ENCODE results near the gene GHRH.

Gene GHRH

DNA sequence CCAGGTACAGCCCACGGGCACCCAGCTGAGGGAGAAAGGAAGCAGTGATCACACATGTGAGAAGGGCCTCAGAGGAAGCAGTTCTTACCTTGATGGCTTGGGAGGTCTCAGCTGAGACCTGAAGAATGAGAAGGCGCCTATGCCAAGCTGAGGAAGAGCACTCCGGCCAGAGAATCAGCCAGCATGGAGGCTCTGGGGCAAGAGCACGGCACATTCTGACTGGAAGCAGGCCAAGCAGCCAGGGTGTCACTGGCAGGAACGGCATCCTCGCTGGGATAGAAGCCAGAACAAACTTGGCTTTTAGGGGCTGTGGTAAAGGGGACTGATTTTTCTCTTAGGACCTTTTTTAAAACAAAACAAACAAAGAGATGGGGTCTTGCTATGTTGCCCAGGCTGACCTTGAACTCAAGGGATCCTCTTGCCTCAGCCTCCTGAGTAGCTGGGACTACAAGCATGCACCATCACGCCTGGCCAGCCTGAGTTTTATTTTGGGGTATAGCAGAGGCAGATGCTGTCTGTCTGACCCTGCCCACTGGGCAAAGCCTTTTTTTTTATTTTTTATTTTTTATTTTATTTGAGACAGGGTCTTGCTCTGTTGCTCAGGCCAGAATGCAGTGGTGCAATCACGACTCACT lies 17.6 kb downstream of the GHRH start:
- Histone ChIP-seq H3K4me1 (ENCODE audit: insufficient read depth, low read length) (peaks cover 10% of the 10 kb centered on the region; the same call in 1 of the 2 replicates), H3K9me3 (ENCODE audit: insufficient read depth, low read depth, low read length) (no peaks in the 10 kb centered on the region), H3K27me3 (ENCODE audit: insufficient read depth, low read length) (no peaks in the 10 kb centered on the region), H3K36me3 (ENCODE audit: insufficient read depth, low read depth, low read length) (peaks cover 52% of the 10 kb centered on the region), H3K27ac (ENCODE audit: low read length) (no peak overlapping the region), H3K4me3 (ENCODE audit: low read length) (no peak overlapping the region), H3K9ac (ENCODE audit: low read depth, low read length) (no peak overlapping the region; the same call in 1 of the 2 replicates)

GRCh38 chr20:37243076-37243936 lies 18.3 kb downstream of the GHRH start:
- Histone ChIP-seq H3K36me3 (ENCODE audit: insufficient read depth, low read depth, low read length) (peaks cover 59% of the 10 kb centered on the region), H3K9me3 (ENCODE audit: insufficient read depth, low read depth, low read length) (no peaks in the 10 kb centered on the region), H3K9ac (ENCODE audit: low read depth, low read length) (no peak overlapping the region; the same call in 1 of the 2 replicates), H3K27ac (ENCODE audit: low read length) (no peak overlapping the region), H3K4me1 (ENCODE audit: insufficient read depth, low read length) (peaks cover 10% of the 10 kb centered on the region; the same call in 1 of the 2 replicates), H3K27me3 (ENCODE audit: insufficient read depth, low read length) (no peaks in the 10 kb centered on the region), H3K4me3 (ENCODE audit: low read length) (no peak overlapping the region)

DNA sequence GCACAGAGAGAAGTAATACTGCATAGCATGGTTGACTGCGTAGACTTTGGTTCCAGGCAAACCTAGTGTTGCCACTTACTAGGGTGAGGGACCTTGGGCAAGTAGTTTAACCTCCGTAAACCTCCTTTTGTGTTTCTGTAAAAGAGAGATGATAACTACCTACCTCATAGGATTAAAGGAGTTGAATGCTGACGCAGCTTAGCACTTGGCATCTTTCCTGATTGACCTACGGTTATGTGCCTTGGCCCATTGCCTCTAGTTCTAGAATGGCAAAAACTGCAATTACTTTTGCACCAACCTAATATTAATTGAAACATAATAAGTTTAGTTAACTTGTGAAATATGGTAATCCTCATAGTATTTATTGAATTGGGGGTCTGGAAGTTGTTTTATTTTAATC lies 19.1 kb downstream of the GHRH start:
- Histone ChIP-seq H3K4me1 (ENCODE audit: insufficient read depth, low read length) (peaks cover 10% of the 10 kb centered on the region; the same call in 1 of the 2 replicates), H3K27ac (ENCODE audit: low read length) (no peak overlapping the region), H3K27me3 (ENCODE audit: insufficient read depth, low read length) (no peaks in the 10 kb centered on the region), H3K36me3 (ENCODE audit: insufficient read depth, low read depth, low read length) (peaks cover 67% of the 10 kb centered on the region), H3K4me3 (ENCODE audit: low read length) (no peak overlapping the region), H3K9ac (ENCODE audit: low read depth, low read length) (no peak overlapping the region), H3K9me3 (ENCODE audit: insufficient read depth, low read depth, low read length) (no peaks in the 10 kb centered on the region)

DNA sequence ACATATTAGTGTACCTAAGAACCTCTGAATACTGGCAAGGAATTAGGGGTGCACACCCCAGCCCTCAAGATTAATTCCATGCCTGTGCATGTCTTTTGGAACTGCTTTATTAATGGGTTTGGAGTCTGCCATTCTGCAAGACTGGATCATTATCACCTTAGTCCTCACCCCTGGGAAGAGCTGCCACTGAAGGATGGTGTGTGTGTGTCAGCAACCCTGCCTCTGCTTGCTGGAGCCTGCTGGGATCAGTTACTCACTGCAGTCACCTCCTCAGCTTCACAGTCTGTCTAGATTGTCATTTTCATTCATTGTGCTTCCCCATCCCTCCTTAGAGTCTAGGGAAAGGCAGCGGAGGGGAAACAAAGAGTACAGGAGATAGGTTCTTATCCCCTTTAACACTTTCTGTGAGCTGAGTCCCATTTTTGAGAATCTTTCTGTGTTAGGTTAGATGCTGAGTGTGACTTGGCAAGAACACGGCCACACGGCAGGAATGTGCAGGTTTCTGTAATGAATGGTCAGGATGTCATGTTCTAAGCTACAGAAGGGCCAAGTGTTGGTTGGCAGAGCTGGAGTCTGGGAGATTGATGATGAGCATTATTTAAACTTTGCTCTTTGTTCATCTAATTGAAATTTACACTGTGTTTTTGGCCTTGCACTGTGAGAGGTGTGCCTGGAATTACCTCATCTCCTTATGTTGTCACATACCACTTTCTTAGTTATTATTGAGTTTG lies 21.1 kb downstream of the GHRH start:
- peaks cover 85% of the 10 kb centered on the region for H3K36me3 ChIP-seq (ENCODE audit: insufficient read depth, low read depth, low read length)
- no peaks in the 10 kb centered on the region for H3K27me3 ChIP-seq (ENCODE audit: insufficient read depth, low read length)
- H3K4me3 ChIP-seq (ENCODE audit: low read length) = no peak overlapping the region
- no peaks in the 10 kb centered on the region for H3K9me3 ChIP-seq (ENCODE audit: insufficient read depth, low read depth, low read length)
- H3K27ac ChIP-seq (ENCODE audit: low read length) = no peak overlapping the region
- H3K9ac ChIP-seq (ENCODE audit: low read depth, low read length) = no peak overlapping the region
- H3K4me1 ChIP-seq (ENCODE audit: insufficient read depth, low read length) = peaks cover 7% of the 10 kb centered on the region; the same call in 1 of the 2 replicates

- Histone ChIP-seq H3K27ac (ENCODE audit: low read length) (no peak overlapping the region), H3K9me3 (ENCODE audit: insufficient read depth, low read depth, low read length) (no peaks in the 10 kb centered on the region), H3K27me3 (ENCODE audit: insufficient read depth, low read length) (no peaks in the 10 kb centered on the region), H3K36me3 (ENCODE audit: insufficient read depth, low read depth, low read length) (peaks cover 97% of the 10 kb centered on the region), H3K4me1 (ENCODE audit: insufficient read depth, low read length) (no peaks in the 10 kb centered on the region), H3K4me3 (ENCODE audit: low read length) (no peak overlapping the region), H3K9ac (ENCODE audit: low read depth, low read length) (no peak overlapping the region)
These were observed 22.6 kb downstream of the GHRH start for GRCh38 chr20:37238935-37239451.

DNA sequence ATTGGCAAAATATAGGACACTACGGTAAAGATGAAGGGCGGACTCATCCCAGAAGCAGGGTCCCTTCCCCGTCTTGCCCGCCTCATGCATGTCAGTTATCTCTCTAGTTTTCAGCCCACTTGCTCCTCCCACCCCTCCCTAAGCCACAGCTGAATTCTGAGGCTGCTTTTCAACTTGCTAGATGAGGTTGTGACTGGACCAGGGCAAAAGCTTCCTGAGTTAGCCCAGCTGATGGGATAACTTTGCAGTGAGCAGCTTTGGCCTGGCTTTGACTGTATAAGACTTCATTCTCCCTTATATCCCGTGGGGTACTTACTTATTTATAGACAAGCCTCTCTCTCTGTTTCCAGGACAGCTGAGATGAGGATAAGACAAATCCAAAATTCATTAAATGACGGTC lies 23.2 kb downstream of the GHRH start:
- no peaks in the 10 kb centered on the region for H3K9me3 ChIP-seq (ENCODE audit: insufficient read depth, low read depth, low read length)
- no peak overlapping the region for H3K9ac ChIP-seq (ENCODE audit: low read depth, low read length)
- H3K27ac ChIP-seq (ENCODE audit: low read length) = no peak overlapping the region
- no peak overlapping the region for H3K4me3 ChIP-seq (ENCODE audit: low read length)
- peaks cover 97% of the 10 kb centered on the region for H3K36me3 ChIP-seq (ENCODE audit: insufficient read depth, low read depth, low read length)
- no peaks in the 10 kb centered on the region for H3K4me1 ChIP-seq (ENCODE audit: insufficient read depth, low read length)
- H3K27me3 ChIP-seq (ENCODE audit: insufficient read depth, low read length) = no peaks in the 10 kb centered on the region

DNA sequence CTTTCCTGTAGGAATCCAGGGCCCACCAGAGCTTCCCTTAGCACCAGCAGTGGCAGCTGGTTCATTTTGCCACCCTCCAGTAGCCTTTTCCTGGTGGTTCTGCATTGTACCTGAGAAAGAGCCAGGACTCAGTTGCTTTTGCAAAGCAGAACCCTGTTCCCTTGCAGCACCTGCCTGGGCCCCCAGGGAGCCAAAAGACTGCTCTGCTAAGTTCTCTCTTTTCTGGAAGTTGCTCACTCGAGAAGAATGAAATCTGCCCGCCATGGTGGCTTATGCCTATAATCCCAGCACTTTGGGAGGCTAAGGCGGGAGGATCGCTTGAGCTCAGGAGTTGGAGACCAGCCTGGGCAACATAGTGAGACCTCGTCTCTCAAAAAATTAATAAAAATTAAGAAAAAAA lies 24.0 kb downstream of the GHRH start:
- peaks cover 97% of the 10 kb centered on the region for H3K36me3 ChIP-seq (ENCODE audit: insufficient read depth, low read depth, low read length)
- H3K9ac ChIP-seq (ENCODE audit: low read depth, low read length) = no peak overlapping the region
- no peak overlapping the region for H3K27ac ChIP-seq (ENCODE audit: low read length)
- no peaks in the 10 kb centered on the region for H3K9me3 ChIP-seq (ENCODE audit: insufficient read depth, low read depth, low read length)
- H3K4me1 ChIP-seq (ENCODE audit: insufficient read depth, low read length) = no peaks in the 10 kb centered on the region
- H3K4me3 ChIP-seq (ENCODE audit: low read length) = no peak overlapping the region
- no peaks in the 10 kb centered on the region for H3K27me3 ChIP-seq (ENCODE audit: insufficient read depth, low read length)

DNA sequence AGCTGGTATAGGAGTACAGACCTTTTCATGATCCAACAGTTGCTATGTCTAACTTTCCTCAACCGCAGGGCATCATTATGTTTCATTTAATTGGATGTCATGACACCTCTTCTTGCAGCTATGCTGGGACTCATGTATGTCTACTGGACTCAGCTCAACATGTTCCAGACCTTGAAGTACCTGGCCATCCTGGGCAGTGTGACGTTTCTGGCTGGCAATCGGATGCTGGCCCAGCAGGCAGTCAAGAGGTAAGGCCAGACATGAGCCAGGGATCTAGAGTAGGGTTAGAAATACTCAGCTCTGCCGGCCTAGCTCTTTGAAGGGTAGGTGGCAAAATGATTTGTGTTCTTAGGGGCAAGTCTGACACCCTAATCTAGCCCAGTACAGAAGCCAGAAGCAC lies 25.2 kb downstream of the GHRH start:
- Histone ChIP-seq H3K4me1 (ENCODE audit: insufficient read depth, low read length) (no peaks in the 10 kb centered on the region), H3K36me3 (ENCODE audit: insufficient read depth, low read depth, low read length) (peaks cover 97% of the 10 kb centered on the region), H3K9me3 (ENCODE audit: insufficient read depth, low read depth, low read length) (no peaks in the 10 kb centered on the region)

GRCh38 chr20:37235065-37235464 lies 26.5 kb downstream of the GHRH start:
- Histone ChIP-seq H3K27me3 (ENCODE audit: insufficient read depth, low read length) (no peaks in the 10 kb centered on the region), H3K4me1 (ENCODE audit: insufficient read depth, low read length) (peaks cover 12% of the 10 kb centered on the region; the same call in 1 of the 2 replicates), H3K27ac (ENCODE audit: low read length) (no peak overlapping the region), H3K9ac (ENCODE audit: low read depth, low read length) (no peak overlapping the region), H3K36me3 (ENCODE audit: insufficient read depth, low read depth, low read length) (peaks cover 97% of the 10 kb centered on the region), H3K9me3 (ENCODE audit: insufficient read depth, low read depth, low read length) (no peaks in the 10 kb centered on the region), H3K4me3 (ENCODE audit: low read length) (no peak overlapping the region)

More for the DNA sequence above, 25.2 kb downstream of the GHRH start:
- Histone ChIP-seq H3K4me3 (ENCODE audit: low read length) (no peak overlapping the region), H3K27ac (ENCODE audit: low read length) (no peak overlapping the region), H3K27me3 (ENCODE audit: insufficient read depth, low read length) (no peaks in the 10 kb centered on the region), H3K9ac (ENCODE audit: low read depth, low read length) (no peak overlapping the region)

DNA sequence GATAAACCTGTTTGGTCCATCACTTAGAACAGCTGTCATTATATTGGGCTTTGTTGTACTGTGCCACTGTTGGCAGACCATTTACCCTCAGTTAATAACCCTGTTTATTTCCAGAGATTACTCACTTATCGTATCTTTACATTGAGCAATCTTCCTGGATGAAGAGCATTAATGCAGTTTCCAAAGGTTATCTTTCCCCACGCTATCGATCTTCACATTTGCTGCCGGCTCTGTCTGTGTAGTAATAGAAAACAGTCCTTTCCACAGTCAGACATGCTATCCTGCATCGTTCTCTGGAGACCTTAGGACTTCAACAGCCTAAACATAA lies 27.4 kb downstream of the GHRH start:
- peaks cover 96% of the 10 kb centered on the region for H3K36me3 ChIP-seq (ENCODE audit: insufficient read depth, low read depth, low read length)
- no peak overlapping the region for H3K9ac ChIP-seq (ENCODE audit: low read depth, low read length)

GRCh38 chr20:37233548-37234253 lies 27.9 kb downstream of the GHRH start:
- Histone ChIP-seq H3K4me1 (ENCODE audit: insufficient read depth, low read length) (peaks cover 25% of the 10 kb centered on the region), H3K9me3 (ENCODE audit: insufficient read depth, low read depth, low read length) (no peaks in the 10 kb centered on the region), H3K9ac (ENCODE audit: low read depth, low read length) (no peak overlapping the region), H3K27me3 (ENCODE audit: insufficient read depth, low read length) (no peaks in the 10 kb centered on the region), H3K36me3 (ENCODE audit: insufficient read depth, low read depth, low read length) (peaks cover 96% of the 10 kb centered on the region), H3K4me3 (ENCODE audit: low read length) (no peak overlapping the region), H3K27ac (ENCODE audit: low read length) (no peak overlapping the region)

More for the DNA sequence above, 27.4 kb downstream of the GHRH start:
- peaks cover 20% of the 10 kb centered on the region for H3K4me1 ChIP-seq (ENCODE audit: insufficient read depth, low read length)
- no peak overlapping the region for H3K4me3 ChIP-seq (ENCODE audit: low read length)
- H3K9me3 ChIP-seq (ENCODE audit: insufficient read depth, low read depth, low read length) = no peaks in the 10 kb centered on the region
- H3K27me3 ChIP-seq (ENCODE audit: insufficient read depth, low read length) = no peaks in the 10 kb centered on the region
- H3K27ac ChIP-seq (ENCODE audit: low read length) = no peak overlapping the region

All from iPS-20b (cell line).